Eye (tissue), 1 donor: Measurements from ENCODE around the gene MUC20.
"Not testable (repeated sequence)": the region's sequence is repeated elsewhere in the genome, so short reads cannot be mapped to it uniquely, and the experiment has no call there.

ENCODE experiments used
- DNase-seq: peaks from one replicate; pipeline ENCODE4 v3.0.0-alpha.2; 2015

Gene MUC20, protein sequence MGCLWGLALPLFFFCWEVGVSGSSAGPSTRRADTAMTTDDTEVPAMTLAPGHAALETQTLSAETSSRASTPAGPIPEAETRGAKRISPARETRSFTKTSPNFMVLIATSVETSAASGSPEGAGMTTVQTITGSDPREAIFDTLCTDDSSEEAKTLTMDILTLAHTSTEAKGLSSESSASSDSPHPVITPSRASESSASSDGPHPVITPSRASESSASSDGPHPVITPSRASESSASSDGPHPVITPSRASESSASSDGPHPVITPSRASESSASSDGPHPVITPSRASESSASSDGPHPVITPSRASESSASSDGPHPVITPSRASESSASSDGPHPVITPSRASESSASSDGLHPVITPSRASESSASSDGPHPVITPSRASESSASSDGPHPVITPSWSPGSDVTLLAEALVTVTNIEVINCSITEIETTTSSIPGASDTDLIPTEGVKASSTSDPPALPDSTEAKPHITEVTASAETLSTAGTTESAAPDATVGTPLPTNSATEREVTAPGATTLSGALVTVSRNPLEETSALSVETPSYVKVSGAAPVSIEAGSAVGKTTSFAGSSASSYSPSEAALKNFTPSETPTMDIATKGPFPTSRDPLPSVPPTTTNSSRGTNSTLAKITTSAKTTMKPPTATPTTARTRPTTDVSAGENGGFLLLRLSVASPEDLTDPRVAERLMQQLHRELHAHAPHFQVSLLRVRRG

DNA sequence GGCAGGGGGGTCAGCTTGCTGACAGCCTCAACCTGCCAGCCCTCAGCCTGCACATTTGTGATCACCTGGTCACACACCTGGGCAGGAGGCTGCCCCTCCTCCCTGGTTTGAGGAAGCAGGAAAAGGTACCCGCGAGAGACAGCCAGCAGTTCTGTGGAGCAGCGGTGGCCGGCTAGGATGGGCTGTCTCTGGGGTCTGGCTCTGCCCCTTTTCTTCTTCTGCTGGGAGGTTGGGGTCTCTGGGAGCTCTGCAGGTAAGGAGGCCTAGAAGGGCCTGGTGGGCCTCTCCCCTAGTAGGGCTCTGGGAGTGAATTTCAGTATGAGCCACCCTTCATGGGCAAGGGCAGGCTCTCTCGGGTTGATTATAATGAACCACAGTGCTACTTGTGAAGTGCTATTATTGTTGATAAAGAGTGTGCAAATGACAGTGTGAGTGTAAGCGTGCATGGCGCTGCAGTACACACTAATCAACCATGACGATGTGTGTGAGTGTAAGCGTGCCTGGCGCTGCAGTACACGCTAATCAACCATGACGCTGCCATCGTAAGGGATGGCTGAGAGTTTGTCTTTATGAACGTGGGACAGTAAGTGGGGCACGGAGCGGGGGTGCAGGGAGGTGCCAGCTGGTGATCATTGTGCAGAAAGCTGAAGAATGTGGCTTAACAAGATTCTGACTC is at the start of gene MUC20:
TSS of gene MUC20 (plus strand) at position 148 of the 676 bp plus-strand sequence. CDS start at position 178, 30 bp downstream.
- DNase-seq = not testable (repeated sequence)

DNA sequence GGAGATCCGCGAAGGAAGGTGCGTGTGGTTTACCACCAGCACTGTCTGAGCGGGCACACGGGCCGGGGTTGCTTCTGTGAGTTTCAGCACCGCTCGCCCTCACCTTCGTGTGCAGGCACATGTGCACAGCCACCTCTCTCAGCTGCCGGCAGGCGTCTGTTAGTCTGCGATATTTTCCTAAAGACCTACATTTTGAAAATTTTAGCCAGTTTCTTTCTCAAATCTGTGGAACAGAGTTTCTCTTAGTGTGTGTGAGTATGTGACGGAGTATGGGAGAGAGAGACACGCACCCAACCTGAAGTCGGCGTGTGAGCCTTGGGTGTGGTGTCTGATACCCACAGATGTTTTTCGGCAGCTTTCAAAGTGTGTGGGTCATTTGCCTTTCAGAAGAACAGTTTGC is 49.5 kb upstream of the MUC20 start:
- DNase-seq = not testable (repeated sequence)

DNA sequence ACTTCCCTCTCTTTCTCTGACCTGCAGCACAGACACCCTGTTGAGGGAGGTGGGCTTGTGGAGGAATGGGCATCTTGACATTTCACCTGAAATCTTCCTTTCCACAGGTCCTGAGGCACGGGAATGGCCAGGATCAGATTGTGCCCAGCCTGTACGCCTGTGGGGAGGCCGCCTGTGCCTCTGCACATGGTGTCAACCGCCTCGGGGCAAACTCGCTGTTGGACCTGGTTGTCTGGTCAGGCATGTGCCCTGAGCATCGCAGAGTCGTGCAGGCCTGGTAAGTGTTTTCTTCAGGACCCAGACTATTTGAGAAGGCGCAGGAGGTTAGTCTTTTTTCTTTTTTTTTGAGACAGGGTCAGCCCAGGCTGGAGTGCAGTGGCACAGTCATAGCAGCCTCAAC is 47.1 kb upstream of the MUC20 start:
- not testable (repeated sequence) for DNase-seq

DNA sequence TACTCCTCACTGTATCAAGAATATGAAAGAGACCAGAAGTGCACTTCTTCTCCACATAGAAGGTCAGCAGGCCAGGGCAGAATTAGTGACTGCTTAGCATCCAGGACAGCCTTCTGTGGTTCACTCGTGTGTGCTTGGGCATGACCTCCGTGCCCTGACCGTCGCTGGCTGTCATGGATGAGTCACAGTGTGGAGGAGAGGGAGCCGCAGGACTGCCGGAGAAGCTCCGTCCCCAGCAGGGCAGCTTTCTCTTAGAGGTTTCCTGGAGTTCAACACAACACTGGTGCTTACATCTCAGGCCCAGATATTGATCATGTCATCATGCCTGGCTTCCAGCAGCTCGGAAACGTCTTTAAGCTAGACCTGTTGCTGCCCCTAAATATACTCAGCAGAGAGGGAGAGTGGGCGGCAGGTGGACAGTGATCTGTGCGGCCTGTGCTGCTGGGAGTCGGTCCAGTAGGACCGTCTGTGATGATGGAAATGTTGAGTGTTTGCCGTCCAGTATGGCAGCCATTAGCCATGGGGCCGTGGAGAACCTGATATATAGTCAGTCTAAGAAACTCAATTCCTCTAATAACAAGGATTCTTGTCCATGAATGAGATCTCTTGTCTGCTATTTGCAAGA is 42.3 kb upstream of the MUC20 start:
- not testable (repeated sequence) for DNase-seq

DNA sequence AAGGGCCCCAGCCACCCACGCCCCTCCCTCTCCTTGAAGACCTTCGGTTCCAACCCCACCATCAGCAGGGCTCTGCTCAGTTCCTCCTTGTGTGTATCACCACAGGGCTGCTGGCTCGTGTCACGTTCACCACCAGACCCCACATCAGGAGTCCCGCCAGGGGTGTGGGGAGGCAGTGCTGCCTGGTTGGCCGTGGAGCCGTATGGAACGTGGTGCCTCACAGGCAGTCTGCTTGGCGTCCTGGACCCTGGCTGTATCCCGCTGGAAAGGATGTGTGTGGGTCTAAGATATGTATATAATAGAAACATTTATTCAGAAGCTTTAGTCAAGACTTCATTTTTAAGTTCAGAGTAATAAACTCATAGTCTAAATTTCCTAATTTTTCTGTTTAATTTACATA is 40.1 kb upstream of the MUC20 start:
- not testable (repeated sequence) for DNase-seq

DNA sequence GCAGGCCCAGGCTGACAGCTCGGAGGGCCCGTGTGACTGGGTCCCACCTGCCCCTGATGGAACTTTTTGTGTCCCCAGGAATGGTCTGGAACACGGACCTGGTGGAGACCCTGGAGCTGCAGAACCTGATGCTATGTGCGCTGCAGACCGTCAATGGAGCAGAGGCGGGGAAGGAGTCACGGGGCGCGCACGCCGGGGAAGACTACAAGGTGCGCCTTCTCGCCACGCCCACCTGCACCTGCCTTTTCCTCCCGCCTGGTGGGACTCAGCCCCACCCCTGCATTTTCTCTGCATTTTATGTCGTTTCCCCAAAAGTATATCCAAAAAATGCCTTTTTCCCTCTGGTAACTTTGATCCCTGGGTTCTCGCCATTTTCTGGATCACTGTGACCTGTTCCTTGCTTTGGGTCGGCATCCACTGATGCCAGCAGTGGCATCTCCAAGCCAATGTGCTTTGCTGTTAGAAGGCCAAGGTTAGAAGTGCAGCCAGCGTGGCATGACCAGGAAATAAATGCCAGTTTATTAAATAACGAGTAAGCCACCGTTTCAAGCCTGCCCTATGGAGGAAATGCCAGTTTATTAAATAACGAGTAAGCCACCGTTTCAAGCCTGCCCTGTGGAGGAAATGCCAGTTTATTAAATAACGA is 39.2 kb upstream of the MUC20 start:
- not testable (repeated sequence) for DNase-seq

DNA sequence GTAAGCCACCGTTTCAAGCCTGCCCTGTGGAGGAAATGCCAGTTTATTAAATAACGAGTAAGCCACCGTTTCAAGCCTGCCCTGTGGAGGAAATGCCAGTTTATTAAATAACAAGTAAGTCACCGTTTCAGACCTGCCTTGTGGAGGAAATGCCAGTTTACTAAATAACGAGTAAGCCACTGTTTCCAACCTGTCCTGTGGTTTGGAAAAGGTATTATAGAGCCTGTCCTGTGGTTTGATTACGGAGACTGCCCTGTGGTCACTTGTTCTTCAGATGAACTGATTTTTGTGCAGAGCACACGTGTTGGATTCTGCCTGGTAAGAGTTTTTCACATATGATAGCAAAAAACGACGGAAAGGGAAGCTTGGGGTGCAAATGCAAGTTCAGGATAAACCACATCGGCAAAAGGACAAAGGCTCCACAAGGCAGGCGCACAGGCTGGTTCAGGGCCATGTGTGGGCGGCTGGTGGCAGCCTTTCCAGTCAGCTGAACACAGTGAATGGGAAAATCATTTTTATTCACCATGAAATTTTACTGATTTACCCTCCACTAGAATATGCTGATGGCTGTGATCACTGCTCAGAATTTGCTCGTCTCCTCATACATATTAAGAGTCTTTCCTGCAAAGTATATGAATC is 38.6 kb upstream of the MUC20 start:
- DNase-seq = not testable (repeated sequence)

DNA sequence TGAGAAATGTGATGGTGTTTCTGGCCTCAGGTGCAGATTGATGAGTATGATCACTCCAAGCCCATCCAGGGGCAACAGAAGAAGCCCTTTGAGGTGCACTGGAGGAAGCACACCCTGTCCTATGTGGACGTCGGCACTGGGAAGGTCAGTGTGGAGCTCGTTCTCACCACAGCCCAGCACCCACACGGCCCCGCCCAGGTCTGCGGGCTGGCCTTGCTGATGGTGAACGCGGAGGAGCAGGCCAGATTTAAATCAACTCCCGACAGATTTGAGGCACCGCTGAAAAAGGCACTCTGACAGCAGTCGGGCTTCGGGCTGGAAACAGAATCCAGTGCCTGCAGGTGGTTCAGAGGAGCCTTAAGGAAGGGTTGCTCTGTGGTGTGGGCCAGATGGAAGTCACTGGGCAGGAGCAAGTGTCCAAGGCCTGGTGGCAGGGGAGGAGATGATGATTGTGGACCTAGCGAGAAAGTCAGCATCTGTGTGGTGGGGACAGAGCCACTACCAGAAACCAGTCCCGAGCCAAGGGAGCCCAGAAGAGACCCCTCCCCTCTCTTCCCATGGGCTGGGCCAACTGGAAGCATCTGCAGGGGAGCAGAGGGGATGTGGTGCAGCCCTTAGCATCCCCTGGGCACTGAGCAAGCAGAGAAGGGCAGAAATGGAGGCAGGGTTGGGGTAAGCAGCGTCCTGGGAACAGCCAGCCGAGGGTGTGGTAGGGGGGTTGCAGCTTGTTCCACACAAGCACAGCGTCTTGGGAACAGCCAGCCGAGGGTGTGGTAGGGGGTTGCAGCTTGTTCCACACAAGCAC is 36.9 kb upstream of the MUC20 start:
- DNase-seq = not testable (repeated sequence)

DNA sequence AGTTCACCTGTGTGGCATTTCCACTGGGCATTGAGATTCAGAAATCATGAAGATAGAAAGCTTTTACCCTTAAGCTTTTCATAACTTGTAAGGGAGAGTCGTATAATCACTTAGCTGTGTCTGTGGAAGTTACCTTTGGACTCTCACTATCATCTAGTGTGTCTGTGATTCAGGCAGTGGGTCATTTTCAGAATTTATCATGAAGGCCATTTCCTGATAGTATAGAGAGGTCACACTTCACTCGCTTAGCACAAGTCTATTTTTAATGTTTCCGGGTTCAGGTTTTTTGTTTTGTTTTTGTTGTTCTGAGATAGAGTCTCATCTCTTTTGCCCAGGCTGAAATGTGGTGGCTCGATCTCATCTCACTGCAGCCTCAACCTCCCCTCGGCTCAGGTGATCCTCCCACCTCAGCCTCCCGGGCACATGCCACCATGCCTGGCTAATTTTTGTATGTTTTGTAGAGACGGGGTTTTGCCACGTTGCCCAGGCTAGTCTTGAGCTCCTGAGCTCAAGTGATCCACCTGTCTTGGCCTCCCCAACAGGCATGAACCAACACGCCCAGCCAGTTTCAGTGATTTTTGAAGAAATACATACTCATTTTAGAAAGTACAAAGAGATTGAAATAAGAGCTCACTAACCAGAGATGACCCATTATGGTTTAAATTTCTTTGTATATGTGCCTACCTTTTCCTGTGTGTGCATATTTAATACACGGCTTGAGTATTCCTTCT is 36.1 kb upstream of the MUC20 start:
- DNase-seq = not testable (repeated sequence)

DNA sequence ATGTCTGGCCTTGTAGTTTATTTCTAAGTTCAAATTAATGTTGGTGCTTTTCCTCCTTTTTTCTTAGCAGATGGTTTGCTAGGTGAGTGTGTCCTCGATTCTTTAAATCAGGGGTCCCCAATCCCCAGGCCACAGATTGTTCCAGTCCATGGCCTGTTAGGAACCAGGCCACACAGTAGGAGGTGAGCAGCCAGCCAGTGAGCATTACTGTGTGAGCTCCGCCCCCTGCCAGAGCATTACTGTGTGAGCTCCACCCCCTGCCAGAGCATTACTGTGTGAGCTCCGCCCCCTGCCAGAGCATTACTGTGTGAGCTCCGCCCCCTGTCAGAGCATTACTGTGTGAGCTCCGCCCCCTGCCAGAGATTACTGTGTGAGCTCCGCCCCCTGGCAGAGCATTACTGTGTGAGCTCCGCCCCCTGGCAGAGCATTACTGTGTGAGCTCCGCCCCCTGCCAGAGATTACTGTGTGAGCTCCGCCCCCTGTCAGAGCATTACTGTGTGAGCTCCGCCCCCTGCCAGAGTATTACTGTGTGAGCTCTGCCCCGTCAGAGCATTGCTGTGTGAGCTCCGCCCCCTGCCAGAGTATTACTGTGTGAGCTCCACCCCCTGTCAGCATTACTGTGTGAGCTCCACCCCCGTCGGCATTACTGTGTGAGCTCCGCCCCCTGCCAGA is 34.1 kb upstream of the MUC20 start:
- not testable (repeated sequence) for DNase-seq

DNA sequence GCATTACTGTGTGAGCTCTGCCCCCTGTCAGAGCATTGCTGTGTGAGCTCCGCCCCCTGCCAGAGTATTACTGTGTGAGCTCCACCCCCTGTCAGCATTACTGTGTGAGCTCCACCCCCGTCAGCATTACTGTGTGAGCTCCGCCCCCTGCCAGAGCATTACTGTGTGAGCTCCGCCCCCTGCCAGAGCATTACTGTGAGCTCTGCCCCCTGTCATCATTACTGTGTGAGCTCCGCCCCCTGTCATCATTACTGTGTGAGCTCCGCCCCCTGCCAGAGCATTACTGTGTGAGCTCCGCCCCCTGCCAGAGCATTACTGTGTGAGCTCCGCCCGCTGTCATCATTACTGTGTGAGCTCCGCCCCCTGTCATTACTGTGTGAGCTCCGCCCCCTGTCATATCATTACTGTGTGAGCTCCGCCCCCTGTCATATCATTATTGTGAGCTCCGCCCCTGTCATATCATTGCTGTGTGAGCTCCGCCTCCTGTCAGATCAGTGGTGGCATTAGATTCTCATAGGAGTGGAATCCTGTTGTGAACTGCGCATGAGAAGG is 33.5 kb upstream of the MUC20 start:
- DNase-seq = not testable (repeated sequence)

DNA sequence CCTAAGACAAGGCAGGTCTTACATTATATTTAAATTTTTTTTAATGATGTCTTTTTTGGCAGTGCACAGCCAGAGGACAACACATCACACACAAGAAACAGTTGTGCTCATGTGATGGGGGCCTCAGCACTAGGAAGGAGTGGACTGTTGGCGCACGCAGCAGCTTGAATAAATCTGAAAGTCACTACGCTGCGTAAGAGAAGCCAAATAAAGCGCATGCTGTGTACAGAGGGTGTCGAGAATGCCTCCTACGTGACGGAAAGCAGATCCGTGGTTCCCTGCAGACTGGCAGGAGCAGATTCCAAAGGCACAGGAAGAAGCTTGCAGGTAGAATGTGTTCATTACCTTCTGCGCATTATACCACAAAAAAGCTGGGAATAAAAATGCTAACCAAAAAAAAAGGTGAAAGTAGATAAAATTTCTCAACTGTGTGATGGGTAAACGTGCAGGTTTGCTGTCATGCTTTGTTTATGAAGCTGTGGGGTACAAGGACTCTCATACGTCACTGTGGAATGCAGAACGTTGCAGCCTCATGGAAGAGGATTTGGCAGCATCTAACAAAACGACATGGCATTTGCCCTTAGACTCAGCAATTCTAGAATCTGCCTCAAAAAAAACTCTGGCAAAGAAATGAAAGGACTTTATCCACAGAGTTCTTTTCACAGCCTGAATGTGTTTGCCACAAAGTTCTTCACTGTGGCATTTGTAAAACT is 32.2 kb upstream of the MUC20 start:
- DNase-seq = not testable (repeated sequence)

DNA sequence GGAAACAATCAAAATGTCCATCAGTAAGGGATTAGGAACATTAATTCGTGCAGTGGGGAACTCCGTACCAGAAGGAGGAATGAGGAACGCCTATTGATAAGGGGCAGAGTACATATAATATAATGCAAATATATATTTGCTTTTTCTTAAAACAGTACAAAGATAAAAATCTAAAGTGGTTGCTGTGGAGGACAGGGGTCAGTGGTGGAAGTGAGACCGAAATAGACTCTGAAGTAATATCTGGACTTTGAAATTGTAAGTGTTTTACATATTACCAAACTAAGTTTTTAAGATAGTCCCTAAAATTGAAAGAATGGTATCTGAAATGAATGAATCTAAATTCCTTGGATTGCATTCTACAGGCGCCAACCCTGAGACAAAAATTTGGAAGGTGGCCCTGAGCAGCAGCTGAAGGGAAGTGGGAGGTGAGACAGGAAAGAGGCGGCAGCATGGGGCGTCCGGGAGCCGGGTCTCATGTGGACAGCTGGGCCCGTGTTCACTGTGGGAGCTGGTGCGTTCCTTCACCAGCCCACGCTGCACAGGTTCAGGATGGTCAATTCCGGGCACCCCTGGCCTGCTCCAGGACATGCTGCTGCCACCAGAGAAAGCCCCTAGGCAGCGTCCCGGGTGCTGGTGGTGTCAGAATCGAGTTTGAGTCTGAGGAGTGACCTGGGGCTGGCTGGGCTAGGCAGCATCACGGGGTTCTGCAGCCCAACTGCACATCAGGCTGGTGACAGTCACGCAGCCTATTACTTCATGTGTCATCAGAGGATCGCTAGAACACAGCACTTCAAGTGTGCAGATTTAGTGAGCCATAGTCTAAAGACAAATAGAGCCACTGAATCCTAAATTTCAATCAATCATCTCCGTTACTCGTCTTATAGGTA is 31.4 kb upstream of the MUC20 start:
- not testable (repeated sequence) for DNase-seq

DNA sequence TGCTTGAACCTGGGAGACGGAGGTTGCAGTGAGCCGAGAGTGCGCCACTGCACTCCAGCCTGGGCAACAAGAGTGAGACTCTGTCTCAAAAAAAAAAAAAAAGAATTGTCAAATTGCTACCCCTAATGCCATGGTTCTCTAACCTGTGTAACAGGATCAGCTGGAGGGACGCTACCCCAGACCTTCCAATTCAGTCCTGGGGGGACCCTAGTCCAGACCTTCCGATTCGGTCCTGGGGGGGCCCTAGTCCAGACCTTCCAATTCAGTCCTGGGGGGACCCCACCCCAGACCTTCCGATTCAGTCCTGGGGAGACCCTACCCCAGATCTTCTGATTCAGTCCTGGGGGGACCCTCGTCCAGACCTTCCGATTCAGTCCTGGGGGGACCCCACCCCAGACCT is 29.8 kb upstream of the MUC20 start:
- DNase-seq = no peak

DNA sequence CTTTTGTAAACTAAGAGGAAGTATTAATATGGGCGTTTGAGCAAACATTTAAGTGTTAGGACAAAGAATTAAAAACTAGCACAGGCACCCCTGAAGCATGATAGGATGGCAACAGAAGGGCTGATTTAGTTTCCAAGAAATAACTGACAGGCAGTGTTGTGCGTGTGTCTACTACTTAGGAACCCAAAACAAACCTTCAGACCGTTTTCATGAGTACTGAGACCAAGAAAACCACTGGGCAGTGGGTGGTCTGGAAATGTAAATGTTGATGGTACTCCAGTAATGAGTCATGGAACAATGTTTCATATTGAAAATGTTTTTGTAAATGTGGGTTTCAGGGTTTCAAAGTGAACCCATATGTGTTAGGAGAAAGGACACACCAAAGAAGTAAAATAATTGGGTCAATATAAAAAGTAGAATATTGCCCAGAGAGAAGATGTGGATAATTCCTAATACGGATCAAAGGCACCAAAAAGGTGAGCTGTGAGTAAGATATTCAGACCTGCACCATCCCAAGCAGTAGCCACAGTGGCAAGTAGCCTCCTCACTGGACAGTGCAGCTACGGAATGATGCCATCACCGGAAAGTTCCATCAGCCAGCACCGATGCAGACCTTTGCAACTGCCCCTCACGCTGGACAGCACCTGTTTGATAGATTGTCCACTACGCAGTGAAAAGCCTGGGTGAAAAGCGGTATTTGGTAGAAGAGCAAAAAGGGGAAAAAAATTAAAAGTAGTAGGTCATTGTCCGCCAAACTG is 29.0 kb upstream of the MUC20 start:
- not testable (repeated sequence) for DNase-seq

DNA sequence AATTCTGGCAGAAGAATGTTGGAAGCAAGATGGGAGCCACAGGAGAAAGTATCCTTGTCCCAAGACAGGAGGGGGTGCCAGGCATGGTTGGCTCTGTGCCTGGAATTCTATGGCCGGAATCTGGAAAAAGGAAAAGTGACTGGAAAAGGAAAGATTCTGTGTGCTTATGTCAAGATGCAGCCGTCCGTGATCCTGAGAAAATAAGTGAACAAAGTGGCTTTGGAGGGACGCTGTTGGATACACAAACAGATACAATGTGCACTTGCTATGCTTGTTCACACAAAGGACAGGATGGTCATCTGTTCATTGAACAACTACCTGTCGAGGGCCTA is 28.5 kb upstream of the MUC20 start:
- no peak for DNase-seq
